Smooth muscle cell of bladder (primary cell): ENCODE data around the gene EIF2B4. TPM values are rescaled to one million over a fixed set of nuclear protein-coding genes. Genes with fewer than 3 reads are reported as not detected.

Source experiments
- total RNA-seq: library from RNA; depleted of rRNA; stranded (reverse); fragments of >200 nt; gene quantifications from 2 replicates; pipeline ENCODE4 v1.2.3, GENCODE V29; 2014

The EIF2B4 gene
- total RNA-seq = 30.0 and 33.3 TPM in 2 replicates

GRCh38 chr2:27370026-27370815 is at the start of gene EIF2B4, which contains the start of gene SNX17:
TSS of gene EIF2B4 (minus strand) at chr2:27370338. CDS start at chr2:27370314, 24 bp downstream.
TSS of gene SNX17 (plus strand) at chr2:27370616. CDS start at chr2:27370744, 128 bp downstream.

DNA sequence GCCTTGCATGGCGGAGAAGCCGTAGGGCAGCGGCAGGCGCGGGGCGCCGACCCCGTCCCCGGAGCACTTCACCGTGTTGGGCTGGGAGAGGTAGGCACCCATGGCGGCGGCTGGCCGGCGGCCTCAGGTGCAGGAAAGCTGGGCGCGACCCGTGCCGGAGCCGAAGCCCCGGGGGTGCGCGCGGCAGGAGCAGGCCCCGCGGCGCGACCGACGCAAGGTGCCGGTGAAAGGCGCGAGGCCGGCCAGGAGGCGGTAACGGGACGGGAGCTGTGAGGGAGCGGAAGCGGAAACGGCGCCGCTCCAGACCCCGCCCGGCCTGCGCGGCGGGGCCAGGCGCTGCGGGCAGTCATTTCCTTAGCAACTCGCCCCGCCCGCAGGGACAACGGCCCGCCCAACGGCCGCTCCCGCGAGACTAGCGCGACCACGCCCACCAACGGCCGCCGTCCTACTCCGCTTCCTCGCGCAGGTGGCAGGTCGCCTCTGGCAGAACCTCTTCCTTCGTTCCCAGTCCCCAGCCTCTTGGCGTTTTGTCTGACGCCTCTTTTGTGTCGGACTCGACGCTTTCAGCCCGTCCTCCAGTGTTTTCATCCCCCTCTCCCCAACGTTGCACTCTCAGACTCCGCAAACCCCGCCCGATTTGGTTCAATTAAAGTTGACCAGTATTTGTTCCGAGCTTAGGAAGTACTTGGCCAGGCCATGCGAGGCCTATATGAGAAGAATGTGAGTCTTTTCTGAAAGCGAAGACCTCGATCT is 39.4 kb upstream of the EIF2B4 start, which contains the start of gene PPM1G:
PPM1G (minus strand) TSS at position 271 of the 753 bp plus-strand sequence; CDS start at position 102, 169 bp downstream.

DNA sequence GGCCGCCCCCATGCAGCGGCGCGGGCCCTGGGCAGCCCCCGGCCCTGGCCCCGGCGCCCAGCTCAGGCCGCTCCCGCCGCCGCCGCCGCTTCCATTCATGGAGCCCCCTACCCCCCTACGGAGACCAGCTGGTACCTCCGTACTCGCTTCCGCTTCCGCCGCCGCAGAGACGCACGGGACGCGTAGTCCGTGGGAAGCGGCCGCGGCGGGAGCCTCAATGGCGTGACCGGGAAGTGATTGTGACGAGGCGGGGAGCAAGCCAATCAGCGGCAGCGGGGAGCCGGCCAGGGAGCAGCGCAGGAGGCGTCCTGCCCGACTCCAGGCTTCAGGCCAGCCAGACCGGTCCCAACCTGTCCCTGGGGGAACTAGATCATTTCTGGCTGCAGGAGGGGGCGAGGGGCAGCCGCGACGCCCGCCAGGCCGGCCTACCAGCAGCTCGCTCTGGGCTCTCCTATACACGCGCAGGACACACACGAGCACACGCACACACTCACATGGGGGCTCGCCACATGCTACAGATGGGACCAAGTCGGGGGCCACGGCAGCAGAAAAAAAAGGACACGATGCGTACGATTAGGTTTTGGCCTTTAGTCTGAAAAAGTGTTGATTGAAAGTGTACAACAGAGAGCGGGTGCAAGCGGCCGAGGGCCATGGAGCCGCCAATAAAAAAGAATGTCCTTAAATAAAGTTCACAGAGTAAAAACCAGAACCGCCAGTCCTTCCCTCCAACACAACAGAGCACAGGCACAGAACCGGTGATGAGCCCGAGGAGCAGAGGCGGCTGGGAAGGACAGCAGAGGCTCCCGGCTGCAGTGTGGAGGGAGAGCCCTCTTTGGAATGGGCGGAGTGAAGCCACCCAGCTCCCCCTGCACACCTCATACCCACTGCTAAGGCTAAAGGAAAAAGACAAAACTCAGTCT is 10.7 kb upstream of the EIF2B4 start, which contains the start of gene ZNF513:
ZNF513 (minus strand) TSS at position 109 of the 920 bp plus-strand sequence. CDS start 208 bp downstream, outside the sequence.

GRCh38 chr2:27356382-27357181 is 13.6 kb downstream of the EIF2B4 start, which contains the start of gene GTF3C2:
TSS of gene GTF3C2 (minus strand) at chr2:27356764. CDS start at chr2:27343554, 13,210 bp downstream.

DNA sequence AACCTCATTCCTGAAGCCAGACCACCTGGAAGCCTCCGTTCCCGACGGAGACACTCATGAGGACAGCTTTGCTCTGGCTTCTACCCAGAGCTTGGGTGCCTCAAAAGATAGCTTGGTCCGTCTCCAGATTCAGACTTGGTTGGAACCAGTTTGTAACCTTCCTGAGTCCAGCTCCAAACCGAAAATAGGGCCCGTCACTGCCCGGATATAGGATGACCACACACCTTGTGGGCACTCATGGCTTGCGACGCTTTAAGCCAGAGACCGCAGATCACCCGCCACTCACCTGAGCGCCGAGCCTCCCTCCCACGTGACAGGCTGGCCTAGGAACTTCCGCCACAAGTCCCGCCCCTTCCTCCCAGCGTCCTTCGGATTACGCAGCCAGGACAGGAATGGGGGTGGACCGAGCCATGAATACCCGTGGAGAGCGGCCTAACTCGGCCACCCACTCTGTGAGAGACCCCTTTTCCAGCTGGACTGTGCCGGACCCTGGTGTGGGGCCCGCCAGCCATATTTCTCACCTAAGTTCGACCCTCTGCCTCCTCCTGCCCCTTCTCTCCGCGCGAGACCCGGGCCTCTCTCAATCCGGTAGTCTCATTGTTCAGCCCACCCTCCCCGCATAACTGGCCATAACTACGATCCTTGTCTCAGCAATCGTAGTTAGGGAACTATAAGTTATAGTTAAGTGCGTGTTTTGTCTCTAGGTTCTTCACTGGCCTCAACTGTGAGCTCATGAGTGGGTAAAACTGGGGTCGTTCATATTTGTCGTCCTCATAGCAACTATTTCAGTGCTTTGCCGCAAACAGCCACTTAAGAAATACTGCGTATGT is 47.2 kb downstream of the EIF2B4 start, which contains the start of gene MPV17:
MPV17 (minus strand) TSS at position 332 of the 830 bp plus-strand sequence. CDS start 580 bp downstream, outside the sequence.

Other genes with a start within 250 kb of the EIF2B4 start
- gene ABHD1, start 246.5 kb downstream of the EIF2B4 start, total RNA-seq = not detected in 2 replicates
- gene PREB, start 235.7 kb downstream of the EIF2B4 start, total RNA-seq = 49.1 and 56.2 TPM in 2 replicates
- gene PRR30, start 230.9 kb downstream of the EIF2B4 start, total RNA-seq = not detected in 2 replicates
- not detected in 2 replicates for gene TCF23, start 221.3 kb downstream of the EIF2B4 start, total RNA-seq
- gene ATRAID, start 158.3 kb downstream of the EIF2B4 start, total RNA-seq = 247 and 248 TPM in 2 replicates
- gene SLC5A6, start 158.1 kb downstream of the EIF2B4 start, total RNA-seq = 11.5 and 14.7 TPM in 2 replicates
- 19.6 and 28.0 TPM in 2 replicates for gene CAD, start 153.0 kb downstream of the EIF2B4 start, total RNA-seq
- under 0.01 TPM in 1 of 2 replicates, not detected in the other for gene SLC30A3, start 107.3 kb downstream of the EIF2B4 start, total RNA-seq
- gene DNAJC5G, start 94.9 kb downstream of the EIF2B4 start, total RNA-seq = not detected in 2 replicates
- 0.14 TPM in 1 of 2 replicates, not detected in the other for gene TRIM54, start 87.9 kb downstream of the EIF2B4 start, total RNA-seq
- gene UCN, start 61.9 kb downstream of the EIF2B4 start, total RNA-seq = 0.14 and 0.83 TPM in 2 replicates
- gene MPV17, start 47.2 kb downstream of the EIF2B4 start, total RNA-seq = 59.4 and 68.0 TPM in 2 replicates
- gene GTF3C2, start 13.6 kb downstream of the EIF2B4 start, total RNA-seq = 18.2 and 21.4 TPM in 2 replicates
- gene SNX17, start 278 bp upstream of the EIF2B4 start, total RNA-seq = 138 and 143 TPM in 2 replicates
- gene ZNF513, start 10.4 kb upstream of the EIF2B4 start, total RNA-seq = 6.5 and 7.0 TPM in 2 replicates
- gene PPM1G, start 39.3 kb upstream of the EIF2B4 start, total RNA-seq = 63.6 and 67.7 TPM in 2 replicates
- 89.6 and 102 TPM in 2 replicates for gene NRBP1, start 58.3 kb upstream of the EIF2B4 start, total RNA-seq
- 0.18 TPM in 1 of 2 replicates, not detected in the other for gene KRTCAP3, start 72.0 kb upstream of the EIF2B4 start, total RNA-seq
- 27.2 and 33.1 TPM in 2 replicates for gene IFT172, start 119.4 kb upstream of the EIF2B4 start, total RNA-seq
- 11.9 and 14.0 TPM in 2 replicates for gene FNDC4, start 124.9 kb upstream of the EIF2B4 start, total RNA-seq
- gene GCKR, start 126.5 kb upstream of the EIF2B4 start, total RNA-seq = 0.14 and 0.55 TPM in 2 replicates
- 11.1 and 12.4 TPM in 2 replicates for gene ZNF512, start 212.7 kb upstream of the EIF2B4 start, total RNA-seq